CD4-positive, alpha-beta T cell (primary cell): ENCODE measurements around the gene MPZL3. TPM values are rescaled to one million over a fixed set of nuclear protein-coding genes. Genes with fewer than 3 reads are reported as not detected.

Experiments used
- ATAC-seq: fragments of 200-7000 bp; cut with Tn5 transposase; one replicate; pipeline ENCODE4 v1.10.0; 2022; ENCODE audit warnings: mild to moderate bottlenecking; ENCODE audit not compliant: poor library complexity
- CTCF ChIA-PET: fragments of 350-600 bp; sonication (Branson Sonifier 250); formaldehyde crosslinking; loops from one replicate; lab custom pipeline; 2021; ENCODE audit warnings: antibody characterized with exemption, inconsistent platforms; lab: Charles Lee
- POLR2A ChIA-PET: fragments of 350-600 bp; sonication (Branson Sonifier 250); formaldehyde crosslinking; loops from one replicate; lab custom pipeline; 2021; ENCODE audit warnings: antibody characterized with exemption, inconsistent platforms; lab: Charles Lee
- DNase-seq, 14 experiments: peaks; one replicate each; pipeline ENCODE4 v3.0.0-alpha.2; 2013 to 2020; ENCODE audit warnings: mixed read lengths in 2 of 14
- H3K27ac ChIP-seq, 2 donors: one replicate each; pipeline versions ENCODE4 v1.5.1 to v1.7.0; 2013; ENCODE audit warnings: low read length in 2 of 2, low read depth in 1 of 2, mild to moderate bottlenecking in 1 of 2
- H3K27me3 ChIP-seq, 2 experiments: 1 replicate in 1 of 2; 2 replicates in 1 of 2; pipeline versions ENCODE4 v1.6.1 to v1.7.0; 2013; ENCODE audit warnings: low read length in 2 of 2, control low read depth in 1 of 2, mild to moderate bottlenecking in 1 of 2, moderate library complexity in 1 of 2; ENCODE audit not compliant: insufficient read depth in 2 of 2, control insufficient read depth in 1 of 2
- H3K36me3 ChIP-seq: one replicate; pipeline ENCODE4 v1.6.1; 2013; ENCODE audit warnings: low read length, control low read depth; ENCODE audit not compliant: insufficient read depth
- H3K4me1 ChIP-seq: one replicate; pipeline ENCODE4 v1.6.1; 2013; ENCODE audit warnings: low read length, control low read depth; ENCODE audit not compliant: insufficient read depth
- H3K4me3 ChIP-seq: one replicate; pipeline ENCODE4 v1.5.1; 2013; ENCODE audit warnings: mild to moderate bottlenecking, low read length, moderate library complexity
- H3K9me3 ChIP-seq, 2 experiments: 1 replicate in 1 of 2; 2 replicates in 1 of 2; pipeline versions ENCODE4 v1.6.1 to v1.7.0; 2013; ENCODE audit warnings: low read length in 2 of 2, mild to moderate bottlenecking in 2 of 2, control low read depth in 1 of 2, moderate library complexity in 1 of 2; ENCODE audit not compliant: control insufficient read depth in 1 of 2, insufficient read depth in 1 of 2
- H3K27ac Mint-ChIP-seq: one replicate; pipeline ENCODE4 v1.8.0; 2020; ENCODE audit warnings: mixed read lengths
- H3K27me3 Mint-ChIP-seq: one replicate; pipeline ENCODE4 v1.8.0; 2021; ENCODE audit warnings: mixed read lengths
- H3K36me3 Mint-ChIP-seq: one replicate; pipeline ENCODE4 v1.8.0; 2021; ENCODE audit warnings: low read depth, mixed read lengths
- H3K4me1 Mint-ChIP-seq: one replicate; pipeline ENCODE4 v1.8.0; 2021; ENCODE audit warnings: low read depth, mixed read lengths
- H3K4me3 Mint-ChIP-seq: one replicate; pipeline ENCODE4 v1.8.0; 2020; ENCODE audit warnings: mild to moderate bottlenecking, mixed read lengths
- H3K9me3 Mint-ChIP-seq: one replicate; pipeline ENCODE4 v1.8.0; 2020; ENCODE audit warnings: mixed read lengths
- CTCF ChIP-seq: fragments of 200-600 bp; IDR thresholded peaks from one replicate; pipeline ENCODE4 v1.8.0; 2022; ENCODE audit warnings: antibody characterized with exemption, mild to moderate bottlenecking
- intact Hi-C, 2 experiments: fragments of 100-400 bp; cut with DNase I in 1 of 2; cut with micrococcal nuclease in 1 of 2; formaldehyde crosslinking; loops; one replicate each; pipeline versions ENCODE4 v1.15.1 to v1.9.0; 2023 to 2025; cut with DNase I, micrococcal nuclease
- total RNA-seq, 174 experiments: library from RNA in 2 of 174; stranded (reverse) in 2 of 174; gene quantifications; one replicate each; pipeline ENCODE4 v1.2.3 and lab custom pipeline; 2021 to 2026

Gene MPZL3
- total RNA-seq, 2 experiments from 2014 or later = 29.0 to 30.2 TPM

- no peak overlapping the region for H3K27ac Mint-ChIP-seq
- ChIA-PET POLR2A (interaction anchor here (0.7 to 1.1 kb wide), 3 partner anchors 14 to 61 kb away, joined by 3 to 4 read pairs (median 3); partner anchors contain the start of gene MPZL2), CTCF (interaction anchor here (0.8 to 1.8 kb wide), 5 partner anchors 31 to 79 kb away, joined by 3 to 4 read pairs (median 3); partner anchors contain the start of gene JAML)
These were observed 25.1 kb upstream of the MPZL3 start for GRCh38 chr11:118277312-118277711.

GRCh38 chr11:118276422-118276821 is 24.3 kb upstream of the MPZL3 start:
- no peak overlapping the region for H3K27ac ChIP-seq
- no peaks in the 10 kb centered on the region for H3K9me3 ChIP-seq
- H3K27me3 ChIP-seq = no peaks in the 10 kb centered on the region
- no peak overlapping the region for H3K27ac Mint-ChIP-seq
- no peaks in the 10 kb centered on the region for H3K27me3 Mint-ChIP-seq
- ATAC-seq = no peak
- TF ChIP-seq CTCF = no peak
- no peaks in the 10 kb centered on the region for H3K9me3 Mint-ChIP-seq
- H3K4me1 ChIP-seq = peaks cover 16% of the 10 kb centered on the region
- no peak overlapping the region for H3K4me3 Mint-ChIP-seq
- CTCF ChIA-PET = interaction anchor here (1.4 to 1.8 kb wide), 2 partner anchors 65 to 78 kb away, joined by 3 to 4 read pairs; no protein-coding TSS in a partner anchor
- no peak overlapping the region for H3K4me3 ChIP-seq
- H3K36me3 Mint-ChIP-seq = no peaks in the 10 kb centered on the region
- POLR2A ChIA-PET = interaction anchor here (0.6 to 1.1 kb wide), 2 partner anchors 37 to 61 kb away, joined by 3 read pairs; no protein-coding TSS in a partner anchor
- DNase-seq = no peak
- intact Hi-C loops = no loop called here
- no peaks in the 10 kb centered on the region for H3K36me3 ChIP-seq
- peaks cover 10% of the 10 kb centered on the region for H3K4me1 Mint-ChIP-seq

More at GRCh38 chr11:118277312-118277711, 25.1 kb upstream of the MPZL3 start:
- Mint-ChIP-seq H3K36me3 (no peaks in the 10 kb centered on the region), H3K4me3 (no peak overlapping the region), H3K4me1 (peaks cover 16% of the 10 kb centered on the region), H3K9me3 (no peaks in the 10 kb centered on the region), H3K27me3 (no peaks in the 10 kb centered on the region)
- H3K9me3 ChIP-seq = no peaks in the 10 kb centered on the region
- H3K4me1 ChIP-seq = peaks cover 16% of the 10 kb centered on the region
- H3K27me3 ChIP-seq = no peaks in the 10 kb centered on the region
- intact Hi-C loops = no loop called here
- no peak overlapping the region for H3K27ac ChIP-seq
- ATAC-seq = no peak
- TF ChIP-seq CTCF = no peak
- H3K36me3 ChIP-seq = no peaks in the 10 kb centered on the region
- H3K4me3 ChIP-seq = no peak overlapping the region
- no peak for DNase-seq

GRCh38 chr11:118275176-118275575 is 23.0 kb upstream of the MPZL3 start:
- Mint-ChIP-seq H3K27me3 (no peaks in the 10 kb centered on the region), H3K4me3 (no peak overlapping the region), H3K36me3 (no peaks in the 10 kb centered on the region), H3K9me3 (no peaks in the 10 kb centered on the region), H3K4me1 (peaks cover 6% of the 10 kb centered on the region), H3K27ac (no peak overlapping the region)
- Histone ChIP-seq H3K4me1 (peaks cover 9% of the 10 kb centered on the region), H3K9me3 (no peaks in the 10 kb centered on the region), H3K4me3 (no peak overlapping the region), H3K27ac (no peak overlapping the region), H3K27me3 (no peaks in the 10 kb centered on the region), H3K36me3 (no peaks in the 10 kb centered on the region)
- peak; percentile 58 for ATAC-seq
- ChIA-PET CTCF (interaction anchor here (0.7 to 1.2 kb wide), 3 partner anchors 16 to 77 kb away, joined by 3 to 5 read pairs (median 5); no protein-coding TSS in a partner anchor), POLR2A (interaction anchor here (0.9 kb wide), 1 partner anchor 88 kb away, joined by 4 read pairs; no protein-coding TSS in a partner anchor)
- intact Hi-C loops = no loop called here
- DNase-seq = peak in 2 of 14 experiments; percentile 26 to 43
- TF ChIP-seq CTCF = no peak
